GM23248 (cell line): ENCODE data around the gene CEBPZOS. TPM values are rescaled to one million over a fixed set of nuclear protein-coding genes. Genes with fewer than 3 reads are reported as not detected.

Source experiments
- DNase-seq: peaks from one replicate; pipeline ENCODE4 v3.0.0-alpha.2; 2015
- H2AFZ ChIP-seq: fragments of 200-600 bp; sonication (generic); 2 replicates; pipeline ENCODE4 v1.6.1; 2016; ENCODE audit warnings: antibody characterized with exemption
- H3F3A ChIP-seq: fragments of 200-600 bp; sonication (generic); 2 replicates; pipeline ENCODE4 v1.6.1; 2016; ENCODE audit warnings: mild to moderate bottlenecking, antibody characterized with exemption, mixed run types; ENCODE audit not compliant: insufficient read depth
- H3K27ac ChIP-seq: fragments of 200-600 bp; sonication (generic); 2 replicates; pipeline ENCODE4 v1.5.1; 2016; ENCODE audit warnings: mild to moderate bottlenecking
- H3K27me3 ChIP-seq: fragments of 200-600 bp; sonication (generic); replicated peaks from 2 replicates; pipeline ENCODE4 v1.6.1; 2016; ENCODE audit warnings: mild to moderate bottlenecking; ENCODE audit not compliant: insufficient read depth
- H3K36me3 ChIP-seq: fragments of 200-600 bp; sonication (generic); 2 replicates; pipeline ENCODE4 v1.6.1; 2016; ENCODE audit warnings: low read depth, mild to moderate bottlenecking
- H3K4me1 ChIP-seq: fragments of 200-600 bp; sonication (generic); 2 replicates; pipeline ENCODE4 v1.6.1; 2016; ENCODE audit warnings: mild to moderate bottlenecking; ENCODE audit not compliant: insufficient read depth
- H3K4me2 ChIP-seq: fragments of 200-600 bp; sonication (generic); one replicate; pipeline ENCODE4 v1.6.1; 2016; ENCODE audit warnings: mild to moderate bottlenecking; ENCODE audit not compliant: unreplicated experiment
- H3K4me3 ChIP-seq: fragments of 200-600 bp; sonication (generic); 2 replicates; pipeline ENCODE4 v1.5.1; 2016; ENCODE audit warnings: mild to moderate bottlenecking
- H3K79me2 ChIP-seq: fragments of 200-600 bp; sonication (generic); 2 replicates; pipeline ENCODE4 v1.6.1; 2016; ENCODE audit warnings: mild to moderate bottlenecking; ENCODE audit not compliant: insufficient read depth
- H3K9ac ChIP-seq: fragments of 200-600 bp; sonication (generic); 2 replicates; pipeline ENCODE4 v1.6.1; 2016; ENCODE audit warnings: mild to moderate bottlenecking
- H3K9me2 ChIP-seq: fragments of 200-600 bp; sonication (generic); 2 replicates; pipeline ENCODE4 v1.6.1; 2016; ENCODE audit warnings: mixed run types, mild to moderate bottlenecking, moderate library complexity; ENCODE audit not compliant: insufficient read depth
- H3K9me3 ChIP-seq: fragments of 200-600 bp; sonication (generic); one replicate; pipeline ENCODE4 v1.6.1; 2017; ENCODE audit warnings: low read depth
- H4K20me1 ChIP-seq: fragments of 200-600 bp; sonication (generic); 2 replicates; pipeline ENCODE4 v1.6.0; 2016; ENCODE audit not compliant: insufficient read depth
- EZH2 ChIP-seq: fragments of 200-600 bp; sonication (generic); IDR thresholded peaks from 2 replicates; pipeline ENCODE4 v1.6.1; 2018; ENCODE audit warnings: antibody characterized with exemption, mild to moderate bottlenecking; ENCODE audit not compliant: insufficient read depth, poor library complexity, severe bottlenecking
- EZH2phosphoT487 ChIP-seq: fragments of 200-600 bp; sonication (generic); IDR thresholded peaks from 2 replicates; pipeline ENCODE4 v1.6.1; 2018; ENCODE audit warnings: antibody characterized with exemption, moderate library complexity, mild to moderate bottlenecking, low read depth; ENCODE audit not compliant: insufficient read depth
- WGBS, 2 experiments: methylation state at CpG; one replicate each; pipeline ENCODE4 v1.1.6; 2015 to 2017; ENCODE audit warnings: low lambda C conversion rate in 2 of 2, low coverage in 1 of 2; ENCODE audit errors: missing lambda C conversion rate in 2 of 2; 5-methylcytosine and 5-hydroxymethylcytosine counted together
- in situ Hi-C: fragments of 300-500 bp; cut with MboI; formaldehyde crosslinking; loops from 2 replicates; pipeline ENCODE4 v1.15.0; 2020
- polyA plus RNA-seq: library from polyadenylated mRNA; unstranded; fragments of >200 nt; fragmentation: Nextera tagmentation; extraction: Ambion mirVana; gene quantifications from 2 replicates; pipeline ENCODE4 v1.2.1, GENCODE V29; 2016
- total RNA-seq: library from RNA; depleted of rRNA; stranded (reverse); fragments of >200 nt; shearing (Covaris generic); gene quantifications from 2 replicates; pipeline ENCODE4 v1.2.3, GENCODE V29; 2014

Gene CEBPZOS
- total and polyA plus RNA-seq, 2 experiments from 2014 or later = 19.0 to 39.9 TPM

DNA sequence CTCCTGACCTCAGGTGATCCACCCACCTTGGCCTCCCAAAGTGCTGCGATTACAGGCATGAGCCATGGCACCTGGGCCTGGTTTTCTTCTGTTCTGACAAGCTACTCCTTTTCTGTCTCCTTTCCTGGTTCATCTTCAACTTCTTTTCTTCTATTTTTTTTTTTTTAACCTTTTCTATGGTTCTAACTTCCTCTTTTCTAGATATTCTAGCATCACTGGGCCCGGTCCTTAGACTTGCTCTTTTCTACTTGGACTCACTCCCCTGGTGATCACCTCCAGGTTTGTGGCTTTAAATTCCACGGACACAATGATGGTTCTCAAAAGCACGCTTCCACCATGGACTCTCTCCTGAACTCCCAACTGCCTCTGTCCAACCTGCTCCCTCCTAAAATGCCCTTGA is 41.5 kb upstream of the CEBPZOS start:
- Histone ChIP-seq H3K9me3 (no peaks in the 10 kb centered on the region), H4K20me1 (no peaks in the 10 kb centered on the region), H3K4me2 (no peak overlapping the region), H3K4me1 (peaks cover 4% of the 10 kb centered on the region; the same call in 1 of the 2 replicates), H3K27ac (no peak overlapping the region), H3K79me2 (peaks cover 69% of the 10 kb centered on the region), H3K9ac (no peak overlapping the region), H3K4me3 (no peak overlapping the region), H3F3A (0 out of 2 replicates have a peak, but pooled peaks cover 6% of the 10 kb centered on the region), H3K9me2 (no peaks in the 10 kb centered on the region), H3K27me3 (no peaks in the 10 kb centered on the region), H2AFZ (no peak overlapping the region), H3K36me3 (peaks cover 3% of the 10 kb centered on the region; the same call in 1 of the 2 replicates)
- 86 to 88% methylated on average over 4 of the region's 4 CpGs for WGBS, 2 experiments
- in situ Hi-C loops = no loop called here
- no peak for TF ChIP-seq EZH2phosphoT487
- no peak for DNase-seq

- peaks cover under 1% of the 10 kb centered on the region; the same call in 1 of the 2 replicates for H3K4me1 ChIP-seq
- no peaks in the 10 kb centered on the region for H3K9me3 ChIP-seq
- TF ChIP-seq EZH2 (no peak), EZH2phosphoT487 (no peak)
- H3K9ac ChIP-seq = peak overlapping the region; percentile 98
- no peaks in the 10 kb centered on the region for H3K9me2 ChIP-seq
- peak; percentile 84 for DNase-seq
- peak overlapping the region; percentile 92 for H2AFZ ChIP-seq
- H3K27me3 ChIP-seq = no peaks in the 10 kb centered on the region
- peaks cover 3% of the 10 kb centered on the region; the same call in 1 of the 2 replicates for H3K36me3 ChIP-seq
- peak overlapping the region; percentile 95 for H3K4me3 ChIP-seq
- H4K20me1 ChIP-seq = no peaks in the 10 kb centered on the region
- H3K27ac ChIP-seq = peak overlapping the region; percentile 86
- peak overlapping the region; percentile 98 for H3K4me2 ChIP-seq
- peaks cover 54% of the 10 kb centered on the region for H3K79me2 ChIP-seq
- no peaks in the 10 kb centered on the region for H3F3A ChIP-seq
- 2 to 3% methylated on average over 18 to 26 of the region's 27 CpGs for WGBS, 2 experiments
- in situ Hi-C loops = no loop called here
Observed at GRCh38 chr2:37156071-37156856, 40.0 kb upstream of the CEBPZOS start.

DNA sequence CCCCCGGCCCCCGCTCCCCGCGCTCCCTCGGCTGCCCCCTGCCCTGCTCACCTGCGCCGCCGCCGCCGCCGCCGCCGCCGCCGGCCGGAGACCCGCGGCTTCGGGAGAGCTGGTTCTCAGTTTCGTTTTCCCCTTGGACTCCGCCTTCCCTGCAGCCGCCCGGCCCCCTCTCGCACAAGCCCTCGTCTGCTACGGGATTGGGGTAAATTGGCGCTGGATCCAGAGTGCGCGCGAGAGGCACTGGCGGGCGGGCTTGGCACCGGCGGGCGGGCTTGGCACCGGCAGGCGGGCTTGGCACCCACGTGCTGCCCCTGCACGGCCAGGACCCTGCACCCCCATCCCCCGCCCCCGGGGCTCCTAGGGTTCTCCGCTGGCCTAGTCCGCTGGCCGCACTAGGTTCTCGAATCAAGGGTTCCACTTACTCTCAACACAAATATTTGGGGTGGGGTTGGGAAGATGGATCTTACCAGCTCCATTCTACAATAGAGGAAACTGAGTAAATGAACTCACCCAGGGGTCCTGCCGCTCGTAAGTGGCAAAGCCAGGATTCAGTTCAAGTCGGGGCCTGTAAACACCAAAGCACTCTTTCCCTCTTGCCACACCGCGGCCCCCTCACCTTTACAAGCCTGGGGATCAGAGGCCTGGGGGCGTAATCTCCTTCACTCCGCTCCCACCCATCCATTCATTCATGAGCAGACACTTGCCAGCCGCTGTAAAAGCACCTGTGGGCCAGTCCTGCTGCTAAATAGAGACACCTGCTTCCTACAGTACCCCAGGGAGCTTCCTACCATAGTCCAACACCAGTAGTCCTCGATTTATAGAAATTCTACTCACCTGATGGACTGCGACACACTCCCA is 39.2 kb upstream of the CEBPZOS start, which contains the start of gene EIF2AK2:
TSS of gene EIF2AK2 (minus strand) at position 124 of the 858 bp plus-strand sequence. CDS start 9,174 bp downstream, outside the sequence.
- Histone ChIP-seq H3K9ac (peak within 1 kb of the TSS; percentile 98), H4K20me1 (no peaks in the 10 kb centered on the region), H3K36me3 (peaks cover 3% of the 10 kb centered on the region; the same call in 1 of the 2 replicates), H3F3A (no peaks in the 10 kb centered on the region), H3K27ac (peak within 1 kb of the TSS; percentile 86), H3K4me3 (peak within 1 kb of the TSS; percentile 95), H3K4me1 (no peaks in the 10 kb centered on the region), H3K9me2 (no peaks in the 10 kb centered on the region), H3K79me2 (peaks cover 46% of the 10 kb centered on the region), H2AFZ (peak within 1 kb of the TSS; percentile 92), H3K4me2 (peak within 1 kb of the TSS; percentile 98), H3K27me3 (no peaks in the 10 kb centered on the region), H3K9me3 (no peaks in the 10 kb centered on the region)
- in situ Hi-C loops = no loop called here
- DNase-seq = peak; percentile 96
- TF ChIP-seq EZH2phosphoT487 = no peak
- TF ChIP-seq EZH2 = no peak
- 5 to 13% methylated on average over 28 to 54 of the region's 55 CpGs for WGBS, 2 experiments

DNA sequence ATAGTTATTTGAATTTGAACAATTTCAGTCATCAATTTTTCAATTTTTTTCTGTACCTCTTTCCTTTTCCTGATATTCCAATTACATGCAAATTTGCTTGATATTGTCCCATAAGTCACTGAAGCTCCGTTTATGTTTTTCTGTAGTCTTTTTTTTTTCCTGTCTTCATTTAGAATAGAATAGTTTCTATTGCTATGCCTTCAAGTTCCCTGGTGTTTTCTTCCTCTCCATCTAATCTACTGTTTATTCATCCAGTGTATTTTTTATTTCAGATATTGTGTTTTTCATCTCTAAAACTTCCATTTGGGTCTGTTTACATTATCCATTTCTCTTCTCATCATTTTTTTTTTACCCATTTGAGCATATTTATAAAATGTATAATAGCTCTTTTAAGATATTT is 31.5 kb upstream of the CEBPZOS start:
- H3K9me3 ChIP-seq = no peaks in the 10 kb centered on the region
- no peaks in the 10 kb centered on the region for H3K79me2 ChIP-seq
- H3K4me3 ChIP-seq = no peak overlapping the region
- no peak overlapping the region for H2AFZ ChIP-seq
- 0 out of 2 replicates have a peak, but pooled peaks cover 5% of the 10 kb centered on the region for H3K4me1 ChIP-seq
- H3K9ac ChIP-seq = no peak overlapping the region
- no peak overlapping the region for H3K4me2 ChIP-seq
- no peaks in the 10 kb centered on the region for H3K36me3 ChIP-seq
- 55 to 58% methylated on average over 1 of the region's 1 CpG for whole genome bisulfite sequencing, 2 experiments
- H3K27ac ChIP-seq = no peak overlapping the region
- H3K9me2 ChIP-seq = no peaks in the 10 kb centered on the region
- no peaks in the 10 kb centered on the region for H3F3A ChIP-seq
- H3K27me3 ChIP-seq = no peaks in the 10 kb centered on the region
- TF ChIP-seq EZH2 (no peak), EZH2phosphoT487 (no peak)
- in situ Hi-C loops = no loop called here
- H4K20me1 ChIP-seq = no peaks in the 10 kb centered on the region
- DNase-seq = no peak
